Spleen (tissue), 11 donors: Measurements from ENCODE around the gene MPZL2. TPM values are rescaled to one million over a fixed set of nuclear protein-coding genes. Genes with fewer than 3 reads are reported as not detected.

Source experiments
- DNase-seq: peaks from one replicate; pipeline ENCODE4 v3.0.0-alpha.2; 2020
- H3K27ac ChIP-seq, 8 donors: fragments of 200-600 bp; sonication (generic) in 7 of 8; 1 replicate in 4 of 8; 2 replicates in 4 of 8; pipeline versions ENCODE4 v1.5.0 to v1.8.0; 2016 to 2021; ENCODE audit warnings: inconsistent platforms in 4 of 8, mild to moderate bottlenecking in 4 of 8, moderate library complexity in 1 of 8
- H3K27me3 ChIP-seq, 7 donors: fragments of 200-600 bp; sonication (generic) in 6 of 7; replicated peaks in 1 of 7; 1 replicate in 4 of 7; 2 replicates in 3 of 7; pipeline versions ENCODE4 v1.5.0 to v1.8.0; 2016 to 2021; ENCODE audit warnings: inconsistent platforms in 3 of 7, mild to moderate bottlenecking in 1 of 7
- H3K36me3 ChIP-seq, 6 donors: fragments of 200-600 bp; sonication (generic) in 5 of 6; 1 replicate in 4 of 6; 2 replicates in 2 of 6; pipeline versions ENCODE4 v1.5.0 to v1.8.0; 2016 to 2021; ENCODE audit warnings: inconsistent platforms in 2 of 6
- H3K4me1 ChIP-seq, 6 donors: fragments of 200-600 bp; sonication (generic) in 5 of 6; 1 replicate in 3 of 6; 2 replicates in 3 of 6; pipeline versions ENCODE4 v1.5.0 to v1.8.0; 2016 to 2021; ENCODE audit warnings: inconsistent platforms in 3 of 6
- H3K4me3 ChIP-seq, 8 donors: fragments of 200-600 bp; sonication (generic) in 7 of 8; 1 replicate in 4 of 8; 2 replicates in 4 of 8; pipeline versions ENCODE4 v1.5.0 to v1.8.0; 2016 to 2021; ENCODE audit warnings: inconsistent platforms in 4 of 8, mild to moderate bottlenecking in 4 of 8, moderate library complexity in 2 of 8
- H3K9me3 ChIP-seq, 8 donors: fragments of 200-600 bp; sonication (generic) in 7 of 8; 1 replicate in 4 of 8; 2 replicates in 4 of 8; pipeline versions ENCODE4 v1.5.0 to v1.8.0; 2016 to 2021; ENCODE audit warnings: inconsistent platforms in 4 of 8
- CTCF ChIP-seq, 11 experiments: fragments of 200-600 bp in 7 of 11; fragments of 450-650 bp in 4 of 11; sonication (generic) in 4 of 11; IDR thresholded peaks in 8 of 11; conservative IDR thresholded peaks in 3 of 11; 1 replicate in 7 of 11; 2 replicates in 4 of 11; pipeline versions ENCODE4 v1.4.0 to v1.8.0; 2016 to 2021; ENCODE audit warnings: antibody characterized with exemption in 11 of 11, inconsistent platforms in 4 of 11, mild to moderate bottlenecking in 1 of 11
- POLR2A ChIP-seq, 3 donors: fragments of 450-650 bp; IDR thresholded peaks; one replicate each; pipeline ENCODE4 v1.5.1; 2017; ENCODE audit warnings: antibody characterized with exemption in 3 of 3, mild to moderate bottlenecking in 1 of 3
- POLR2AphosphoS5 ChIP-seq, 3 donors: sonication (generic); formaldehyde crosslinking; IDR thresholded peaks; one replicate each; pipeline ENCODE4 v1.5.1; 2017; ENCODE audit warnings: antibody characterized with exemption in 3 of 3
- WGBS, 5 donors: extraction: QIAGEN DNeasy Blood & Tissue Kit in 3 of 5; methylation state at CpG; one replicate each; pipeline versions ENCODE4 v1.1.5 to v1.1.7; 2013 to 2018; 5-methylcytosine and 5-hydroxymethylcytosine counted together
- intact Hi-C: fragments of 100-400 bp; cut with DNase I; formaldehyde crosslinking; loops from one replicate; pipeline ENCODE4 v1.15.0; 2023; ENCODE audit warnings: low total_unique reads
- polyA plus RNA-seq, 3 donors: library from polyadenylated mRNA; stranded (reverse); fragments of 200-250 nt; gene quantifications; one replicate each; pipeline ENCODE4 v1.2.1, GENCODE V29; 2013
- total RNA-seq, 7 donors: library from RNA; depleted of rRNA in 3 of 7; stranded (reverse); fragments of >200 nt in 3 of 7; fragmentation: NEBNext Ultra II Directional in 4 of 7; extraction: Animal tissue kit (Norgen Biotek cat#: 25700) in 4 of 7; gene quantifications; one replicate each; pipeline versions ENCODE4 v1.1.0 to v1.2.1, GENCODE V29; 2016 to 2021
- donor health status: healthy with polysubstance abuse.
- donor health status: DM: no; HTN: no; CAD: no; lungs with moderate emphysema.
- donor health status: DM: no; HTN: no; CAD: no.
- donor health status: Bipolar disorder and iron deficiency.
- donor health status: healthy.
- donor health status: DM: no; HTN: no; CAD: no.
- donor health status: DM: yes; HTN: yes; CAD: no.

The MPZL2 gene
- total and polyA plus RNA-seq, 10 donors = 1.6 to 18.4 (median 8.7) TPM

- Histone ChIP-seq H3K9me3 (no peaks in the 10 kb centered on the region), H3K27me3 (no peaks in the 10 kb centered on the region), H3K4me3 (no peak overlapping the region), H3K27ac (peak overlapping the region in 1 of 8 donors; percentile 16), H3K4me1 (peaks cover 7 to 78% (median 35%) of the 10 kb centered on the region in 6 donors), H3K36me3 (no peaks in the 10 kb centered on the region)
- 72 to 88% (median 85%) methylated on average over 3 of the region's 3 CpGs for WGBS, 5 donors
- TF ChIP-seq CTCF (IDR thresholded peaks at IDR 0.05 in 8 of 11, conservative IDR thresholded peaks at IDR 0.05 in 3 of 11) = no peak
- TF ChIP-seq POLR2A (IDR thresholded peaks at IDR 0.05) = no peak
- TF ChIP-seq POLR2AphosphoS5 (IDR thresholded peaks at IDR 0.05) = no peak
- no peak for DNase-seq
- intact Hi-C loops = no loop called here
Observed at GRCh38 chr11:118243993-118244762, 19.9 kb downstream of the MPZL2 start.

- WGBS, 5 donors = 76 to 90% (median 84%) methylated on average over 7 to 8 of the region's 8 CpGs
- H3K9me3 ChIP-seq = no peaks in the 10 kb centered on the region
- no peak overlapping the region for H3K4me3 ChIP-seq
- no peaks in the 10 kb centered on the region for H3K27me3 ChIP-seq
- H3K36me3 ChIP-seq = no peaks in the 10 kb centered on the region
- DNase-seq = no peak
- H3K4me1 ChIP-seq = peaks cover 7 to 87% (median 45%) of the 10 kb centered on the region in 6 donors
- TF ChIP-seq POLR2AphosphoS5 (IDR thresholded peaks at IDR 0.05) (no peak), CTCF (IDR thresholded peaks at IDR 0.05 in 8 of 11, conservative IDR thresholded peaks at IDR 0.05 in 3 of 11) (no peak), POLR2A (IDR thresholded peaks at IDR 0.05) (no peak)
- intact Hi-C loops = no loop called here
- H3K27ac ChIP-seq = peak overlapping the region in 1 of 8 donors; percentile 92
Observed at GRCh38 chr11:118243161-118243560, 20.9 kb downstream of the MPZL2 start.

- H3K4me3 ChIP-seq = peak overlapping the region in 1 of 8 donors; percentile 47
- DNase-seq = no peak
- intact Hi-C loops = no loop called here
- no peaks in the 10 kb centered on the region for H3K9me3 ChIP-seq
- H3K36me3 ChIP-seq = peaks cover 0 to 5% (median 0%) of the 10 kb centered on the region in 6 donors
- H3K4me1 ChIP-seq = peaks cover 7 to 91% (median 46%) of the 10 kb centered on the region in 6 donors
- WGBS, 5 donors = 65 to 85% (median 83%) methylated on average over 1 of the region's 1 CpG
- no peaks in the 10 kb centered on the region for H3K27me3 ChIP-seq
- TF ChIP-seq CTCF (IDR thresholded peaks at IDR 0.05 in 8 of 11, conservative IDR thresholded peaks at IDR 0.05 in 3 of 11) (no peak), POLR2AphosphoS5 (IDR thresholded peaks at IDR 0.05) (no peak), POLR2A (IDR thresholded peaks at IDR 0.05) (no peak)
- peak overlapping the region; percentile 75 to 96 (median 88) for H3K27ac ChIP-seq
Observed at GRCh38 chr11:118241764-118242098, 22.4 kb downstream of the MPZL2 start.

- no peaks in the 10 kb centered on the region for H3K27me3 ChIP-seq
- WGBS, 5 donors = 12 to 33% (median 23%) methylated on average over 9 of the region's 9 CpGs
- intact Hi-C loops = no loop called here
- peak; percentile 77 for DNase-seq
- peak overlapping the region in 3 of 8 donors; percentile 2 to 47 (median 7) for H3K4me3 ChIP-seq
- peaks cover 7 to 91% (median 45%) of the 10 kb centered on the region in 6 donors for H3K4me1 ChIP-seq
- peak overlapping the region; percentile 75 to 96 (median 88) for H3K27ac ChIP-seq
- TF ChIP-seq POLR2AphosphoS5 (IDR thresholded peaks at IDR 0.05) = peak in 1 of 3 donors; percentile 61
- no peak for TF ChIP-seq POLR2A (IDR thresholded peaks at IDR 0.05)
- peaks cover 0 to 10% (median 0%) of the 10 kb centered on the region in 6 donors for H3K36me3 ChIP-seq
- H3K9me3 ChIP-seq = no peaks in the 10 kb centered on the region
Observed at GRCh38 chr11:118240999-118241763, 22.9 kb downstream of the MPZL2 start.
